ENCODE results near the gene CALR3.
"Not testable (repeated sequence)": the region's sequence is repeated elsewhere in the genome, so short reads cannot be mapped to it uniquely, and the experiment has no call there.

Gene CALR3

GRCh38 chr19:16482745-16483144 is 13.2 kb downstream of the CALR3 start:
- no peak for DNase-seq

- no peak for DNase-seq
Measured at GRCh38 chr19:16477311-16477710, 18.7 kb downstream of the CALR3 start.

- no peak for DNase-seq
Measured at GRCh38 chr19:16476401-16476800, 19.6 kb downstream of the CALR3 start.

GRCh38 chr19:16473875-16474392 is 22.0 kb downstream of the CALR3 start:
- DNase-seq: no peak

- no peak for DNase-seq
Measured at GRCh38 chr19:16472992-16473391, 23.0 kb downstream of the CALR3 start.

GRCh38 chr19:16472559-16472899 is 23.4 kb downstream of the CALR3 start:
- DNase-seq: not testable (repeated sequence)

- DNase-seq: no peak
Measured at GRCh38 chr19:16470911-16471811, 24.8 kb downstream of the CALR3 start.

GRCh38 chr19:16470541-16470910 is 25.4 kb downstream of the CALR3 start:
- DNase-seq: no peak

GRCh38 chr19:16467581-16467980 is 28.4 kb downstream of the CALR3 start:
- DNase-seq: no peak

GRCh38 chr19:16466802-16467427 is 29.1 kb downstream of the CALR3 start:
- DNase-seq: not testable (repeated sequence)

- no peak for DNase-seq
Measured at GRCh38 chr19:16465239-16465638, 30.7 kb downstream of the CALR3 start.

- DNase-seq: no peak
Measured at GRCh38 chr19:16463991-16464575, 31.9 kb downstream of the CALR3 start.

GRCh38 chr19:16463341-16463990 is 32.5 kb downstream of the CALR3 start:
- no peak for DNase-seq

GRCh38 chr19:16462757-16463250 is 33.2 kb downstream of the CALR3 start:
- no peak for DNase-seq

- DNase-seq: no peak
Measured at GRCh38 chr19:16461630-16462051, 34.3 kb downstream of the CALR3 start.

- DNase-seq: no peak
Measured at GRCh38 chr19:16460454-16460853, 35.5 kb downstream of the CALR3 start.

GRCh38 chr19:16459680-16460079 is 36.3 kb downstream of the CALR3 start:
- DNase-seq: no peak

GRCh38 chr19:16458391-16459341 is 37.3 kb downstream of the CALR3 start:
- DNase-seq: no peak

- no peak for DNase-seq
Measured at GRCh38 chr19:16457954-16458331, 38.0 kb downstream of the CALR3 start.

GRCh38 chr19:16457195-16457953 is 38.6 kb downstream of the CALR3 start:
- DNase-seq: no peak

GRCh38 chr19:16456652-16457194 is 39.2 kb downstream of the CALR3 start:
- DNase-seq: no peak

Data from amniotic stem cell (primary cell).